ENCODE results near the gene SLC1A3.
"Not testable (repeated sequence)": the region's sequence is repeated elsewhere in the genome, so short reads cannot be mapped to it uniquely, and the experiment has no call there.

SLC1A3 gene

GRCh38 chr5:36631620-36632362, 25.4 kb downstream of the SLC1A3 start:
- DNase-seq, result no peak

- DNase-seq, result no peak
These were observed 25.9 kb downstream of the SLC1A3 start for GRCh38 chr5:36632363-36632664.

- DNase-seq, result no peak
These were observed 29.4 kb downstream of the SLC1A3 start for GRCh38 chr5:36635721-36636390.

- DNase-seq, result no peak
These were observed 30.7 kb downstream of the SLC1A3 start for GRCh38 chr5:36637101-36637500.

GRCh38 chr5:36637516-36637915, 31.1 kb downstream of the SLC1A3 start:
- DNase-seq, result no peak

- DNase-seq, result no peak
These were observed 31.6 kb downstream of the SLC1A3 start for GRCh38 chr5:36638056-36638455.

GRCh38 chr5:36640949-36641348, 34.5 kb downstream of the SLC1A3 start:
- no peak for DNase-seq

- no peak for DNase-seq
These were observed 35.0 kb downstream of the SLC1A3 start for GRCh38 chr5:36641431-36641830.

GRCh38 chr5:36642089-36642488, 35.7 kb downstream of the SLC1A3 start:
- DNase-seq, result no peak

- no peak for DNase-seq
These were observed 36.8 kb downstream of the SLC1A3 start for GRCh38 chr5:36643162-36643561.

GRCh38 chr5:36643841-36644240, 37.4 kb downstream of the SLC1A3 start:
- DNase-seq, result not testable (repeated sequence)

- DNase-seq, result no peak
These were observed 38.3 kb downstream of the SLC1A3 start for GRCh38 chr5:36644727-36645126.

GRCh38 chr5:36646100-36646499, 39.7 kb downstream of the SLC1A3 start:
- DNase-seq, result no peak

GRCh38 chr5:36646507-36647023, 40.2 kb downstream of the SLC1A3 start:
- no peak for DNase-seq

- DNase-seq, result no peak
These were observed 40.6 kb downstream of the SLC1A3 start for GRCh38 chr5:36647046-36647445.

GRCh38 chr5:36648426-36648825, 42.0 kb downstream of the SLC1A3 start:
- DNase-seq, result no peak

GRCh38 chr5:36651761-36652685, 45.6 kb downstream of the SLC1A3 start:
- DNase-seq, result no peak

- no peak for DNase-seq
These were observed 46.8 kb downstream of the SLC1A3 start for GRCh38 chr5:36653044-36653705.

GRCh38 chr5:36654564-36654963, 48.2 kb downstream of the SLC1A3 start:
- DNase-seq, result no peak

GRCh38 chr5:36655161-36655560, 48.8 kb downstream of the SLC1A3 start:
- DNase-seq, result no peak

- no peak for DNase-seq
These were observed 50.1 kb downstream of the SLC1A3 start for GRCh38 chr5:36656556-36656955.

- DNase-seq, result no peak
These were observed 51.2 kb downstream of the SLC1A3 start for GRCh38 chr5:36657563-36657995.

Measured in NCI-H2171 (cell line).